Esophagus muscularis mucosa (tissue), 4 donors: Measurements from ENCODE around the gene VWA1. TPM values are rescaled to one million over a fixed set of nuclear protein-coding genes. Genes with fewer than 3 reads are reported as not detected.

Source experiments
- DNase-seq: peaks from one replicate; pipeline ENCODE4 v3.0.0-alpha.2; 2017; ENCODE audit errors: extremely low spot score
- H3K27ac ChIP-seq, 4 donors: fragments of 200-600 bp; sonication (generic); replicated peaks in 1 of 4; 1 replicate in 3 of 4; 2 replicates in 1 of 4; pipeline ENCODE4 v1.5.1; 2016 to 2019; ENCODE audit warnings: mild to moderate bottlenecking in 1 of 4
- H3K27me3 ChIP-seq, 4 donors: fragments of 200-600 bp; sonication (generic); one replicate each; pipeline versions ENCODE4 v1.5.1 to v1.6.0; 2016 to 2019
- H3K36me3 ChIP-seq, 4 donors: fragments of 200-600 bp; sonication (generic); one replicate each; pipeline ENCODE4 v1.5.1; 2016 to 2019
- H3K4me1 ChIP-seq, 4 donors: fragments of 200-600 bp; sonication (generic); one replicate each; pipeline ENCODE4 v1.5.1; 2016 to 2019
- H3K4me3 ChIP-seq, 4 donors: fragments of 200-600 bp; sonication (generic); 1 replicate in 2 of 4; 2 replicates in 2 of 4; pipeline ENCODE4 v1.5.1; 2016 to 2019; ENCODE audit warnings: mild to moderate bottlenecking in 4 of 4, moderate library complexity in 1 of 4
- H3K9me3 ChIP-seq, 4 donors: fragments of 200-600 bp; sonication (generic); 1 replicate in 3 of 4; 2 replicates in 1 of 4; pipeline ENCODE4 v1.5.1; 2016 to 2019
- EP300 ChIP-seq: sonication (generic); formaldehyde crosslinking; IDR thresholded peaks from one replicate; pipeline ENCODE4 v1.6.1; 2017; ENCODE audit warnings: antibody characterized with exemption
- POLR2A ChIP-seq: fragments of 450-650 bp; IDR thresholded peaks from one replicate; pipeline ENCODE4 v1.6.1; 2017; ENCODE audit warnings: antibody characterized with exemption, moderate library complexity, mild to moderate bottlenecking, low read depth
- POLR2AphosphoS5 ChIP-seq, 2 donors: sonication (generic); formaldehyde crosslinking; IDR thresholded peaks; one replicate each; pipeline ENCODE4 v1.6.1; 2017; ENCODE audit warnings: antibody characterized with exemption in 2 of 2
- WGBS: methylation state at CpG from one replicate; pipeline ENCODE4 v1.1.5; 2018; 5-methylcytosine and 5-hydroxymethylcytosine counted together
- intact Hi-C: fragments of 100-400 bp; cut with DNase I; formaldehyde crosslinking; loops from one replicate; pipeline ENCODE4 v1.15.1; 2023
- total RNA-seq, 4 donors: library from RNA; depleted of rRNA; stranded (reverse); fragments of >200 nt; gene quantifications; one replicate each; pipeline versions ENCODE4 v1.1.0 to v1.2.1, GENCODE V29; 2016
- TF ChIP-seq, protein P1 (sequence below), 3 experiments: fragments of 200-600 bp in 2 of 3; fragments of 450-650 bp in 1 of 3; sonication (generic) in 2 of 3; IDR thresholded peaks; one replicate each; pipeline ENCODE4 v1.5.1; 2017 to 2019; ENCODE audit warnings: antibody characterized with exemption in 3 of 3, mild to moderate bottlenecking in 2 of 3, moderate library complexity in 1 of 3

VWA1 gene
- total RNA-seq, result 100 to 1,000 TPM in 2 of 4 donors, 10 to 100 TPM in 2; 99.7 to 168 (median 116) TPM

DNA sequence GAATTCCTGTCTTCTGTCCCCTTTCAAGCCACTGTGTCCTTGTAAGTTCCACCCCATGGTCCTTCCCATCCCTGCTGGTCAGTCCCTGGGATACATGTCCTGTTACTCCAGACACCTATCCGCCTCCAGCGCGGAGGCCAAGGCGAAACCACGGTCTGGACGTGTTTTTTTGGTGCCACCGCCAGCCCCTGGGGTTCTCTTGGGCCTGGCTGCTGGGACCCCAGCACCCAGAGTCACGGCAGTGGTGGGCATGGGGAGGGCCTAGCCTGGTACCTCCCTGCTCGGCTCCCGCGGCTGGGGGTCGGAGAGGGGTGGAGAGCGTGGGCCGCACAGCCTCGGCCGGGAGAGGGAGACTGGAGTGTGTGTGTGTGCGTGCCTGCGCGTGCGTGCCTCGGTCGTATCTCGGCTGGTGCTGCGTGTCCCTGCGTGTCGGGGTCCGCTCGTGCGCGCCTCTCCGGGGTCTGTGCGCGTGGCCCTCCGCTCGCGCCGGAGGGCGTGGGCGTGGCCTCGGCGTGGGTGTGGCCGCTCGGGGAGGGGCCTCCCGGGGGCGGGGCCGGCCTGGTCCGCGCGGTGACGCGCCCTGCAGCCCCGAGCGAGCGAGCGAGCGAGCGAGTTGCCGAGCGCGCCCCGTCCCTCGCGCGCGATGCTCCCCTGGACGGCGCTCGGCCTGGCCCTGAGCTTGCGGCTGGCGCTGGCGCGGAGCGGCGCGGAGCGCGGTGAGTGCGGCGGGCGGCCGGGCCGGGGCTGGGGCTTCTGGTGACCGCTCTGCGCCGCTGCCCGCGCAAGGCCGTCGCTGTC, at the start of gene VWA1:
Gene VWA1, plus strand, starts transcription at position 585 of the 798 bp plus-strand sequence. Its CDS starts 59 bp downstream, at position 644.
- no peaks in the 10 kb centered on the region for H3K9me3 ChIP-seq
- H3K4me1 ChIP-seq, result peaks cover 67 to 100% (median 90%) of the 10 kb centered on the region in 4 donors
- peak within 1 kb of the TSS; percentile 96 to 98 (median 97) for H3K27ac ChIP-seq
- 81% methylated on average over 5 of the region's 89 CpGs for WGBS
- DNase-seq, result no peak
- peak within 1 kb of the TSS; percentile 67 to 81 (median 74) for H3K4me3 ChIP-seq
- H3K27me3 ChIP-seq, result no peaks in the 10 kb centered on the region
- H3K36me3 ChIP-seq, result peaks cover 0 to 23% (median 12%) of the 10 kb centered on the region in 4 donors
- intact Hi-C loops, result no loop called here
- TF ChIP-seq EP300, result no peak
- TF ChIP-seq POLR2A, result peak; percentile 28
- peak; percentile 80 to 90 for TF ChIP-seq POLR2AphosphoS5 (IDR thresholded peaks at IDR 0.05)
- TF ChIP-seq, protein P1, sequence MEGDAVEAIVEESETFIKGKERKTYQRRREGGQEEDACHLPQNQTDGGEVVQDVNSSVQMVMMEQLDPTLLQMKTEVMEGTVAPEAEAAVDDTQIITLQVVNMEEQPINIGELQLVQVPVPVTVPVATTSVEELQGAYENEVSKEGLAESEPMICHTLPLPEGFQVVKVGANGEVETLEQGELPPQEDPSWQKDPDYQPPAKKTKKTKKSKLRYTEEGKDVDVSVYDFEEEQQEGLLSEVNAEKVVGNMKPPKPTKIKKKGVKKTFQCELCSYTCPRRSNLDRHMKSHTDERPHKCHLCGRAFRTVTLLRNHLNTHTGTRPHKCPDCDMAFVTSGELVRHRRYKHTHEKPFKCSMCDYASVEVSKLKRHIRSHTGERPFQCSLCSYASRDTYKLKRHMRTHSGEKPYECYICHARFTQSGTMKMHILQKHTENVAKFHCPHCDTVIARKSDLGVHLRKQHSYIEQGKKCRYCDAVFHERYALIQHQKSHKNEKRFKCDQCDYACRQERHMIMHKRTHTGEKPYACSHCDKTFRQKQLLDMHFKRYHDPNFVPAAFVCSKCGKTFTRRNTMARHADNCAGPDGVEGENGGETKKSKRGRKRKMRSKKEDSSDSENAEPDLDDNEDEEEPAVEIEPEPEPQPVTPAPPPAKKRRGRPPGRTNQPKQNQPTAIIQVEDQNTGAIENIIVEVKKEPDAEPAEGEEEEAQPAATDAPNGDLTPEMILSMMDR (IDR thresholded peaks at IDR 0.05), result no peak

- H3K27ac ChIP-seq, result no peak overlapping the region
- peaks cover 0 to under 1% (median 0%) of the 10 kb centered on the region in 4 donors for H3K4me1 ChIP-seq
- no peak overlapping the region for H3K4me3 ChIP-seq
- DNase-seq, result no peak
- intact Hi-C loops, result no loop called here
- peaks cover 60 to 75% (median 74%) of the 10 kb centered on the region in 4 donors for H3K36me3 ChIP-seq
- no peaks in the 10 kb centered on the region for H3K9me3 ChIP-seq
- WGBS, result 85% methylated on average over 7 of the region's 8 CpGs
- H3K27me3 ChIP-seq, result no peaks in the 10 kb centered on the region
- TF ChIP-seq, protein P1 (IDR thresholded peaks at IDR 0.05), result no peak
- no peak for TF ChIP-seq POLR2AphosphoS5 (IDR thresholded peaks at IDR 0.05)
- no peak for TF ChIP-seq EP300
- TF ChIP-seq POLR2A, result no peak
These were observed 49.6 kb upstream of the VWA1 start for GRCh38 chr1:1385931-1386330.

- H3K27ac ChIP-seq, result no peak overlapping the region
- TF ChIP-seq POLR2AphosphoS5 (IDR thresholded peaks at IDR 0.05), result no peak
- TF ChIP-seq EP300, result no peak
- no peak for TF ChIP-seq POLR2A
- TF ChIP-seq, protein P1 (IDR thresholded peaks at IDR 0.05), result no peak
- no peak for DNase-seq
- H3K36me3 ChIP-seq, result peaks cover 69 to 80% (median 78%) of the 10 kb centered on the region in 4 donors
- no peak overlapping the region for H3K4me3 ChIP-seq
- H3K9me3 ChIP-seq, result no peaks in the 10 kb centered on the region
- intact Hi-C loops, result no loop called here
- H3K4me1 ChIP-seq, result peaks cover 0 to 6% (median 0%) of the 10 kb centered on the region in 4 donors
- no peaks in the 10 kb centered on the region for H3K27me3 ChIP-seq
- 95% methylated on average over 48 of the region's 50 CpGs for WGBS
These were observed 48.1 kb upstream of the VWA1 start for GRCh38 chr1:1387098-1388077.

GRCh38 chr1:1388078-1388472, 47.4 kb upstream of the VWA1 start:
- TF ChIP-seq POLR2AphosphoS5 (IDR thresholded peaks at IDR 0.05), result no peak
- TF ChIP-seq, protein P1 (IDR thresholded peaks at IDR 0.05), result no peak
- intact Hi-C loops, result no loop called here
- no peaks in the 10 kb centered on the region for H3K9me3 ChIP-seq
- 97% methylated on average over 16 of the region's 16 CpGs for WGBS
- H3K4me1 ChIP-seq, result peaks cover 0 to 6% (median 0%) of the 10 kb centered on the region in 4 donors
- peaks cover 76 to 87% (median 85%) of the 10 kb centered on the region in 4 donors for H3K36me3 ChIP-seq
- H3K27ac ChIP-seq, result no peak overlapping the region
- H3K4me3 ChIP-seq, result no peak overlapping the region
- H3K27me3 ChIP-seq, result no peaks in the 10 kb centered on the region
- no peak for DNase-seq
